NB4 (cell line): ENCODE measurements around the gene SLC35F2.

Experiments used
- CTCF ChIP-seq: IDR thresholded peaks from one replicate; pipeline ENCODE4 v1.5.1; 2012; ENCODE audit warnings: low read depth, low read length
- MYC ChIP-seq: IDR thresholded peaks from 2 replicates; pipeline ENCODE4 v1.6.1; 2011; ENCODE audit warnings: low read depth, low read length
- POLR2A ChIP-seq: IDR thresholded peaks from 2 replicates; pipeline ENCODE4 v1.6.1; 2011; ENCODE audit warnings: mild to moderate bottlenecking; ENCODE audit not compliant: insufficient read length; ENCODE audit errors: extremely low read depth

- TF ChIP-seq CTCF (no peak), POLR2A (no peak), MYC (no peak)
Measured at GRCh38 chr11:107785401-107785800, 73.2 kb downstream of the SLC35F2 start.
